Common myeloid progenitor, CD34-positive (primary cell): Measurements from ENCODE around the gene PSMA4.
"Not testable (repeated sequence)": the region's sequence is repeated elsewhere in the genome, so short reads cannot be mapped to it uniquely, and the experiment has no call there.

ENCODE experiments used
- CTCF ChIA-PET: fragments of 350-600 bp; sonication (Branson Sonifier 250); formaldehyde crosslinking; loops from one replicate; lab custom pipeline; 2021; ENCODE audit warnings: antibody characterized with exemption; lab: Charles Lee
- POLR2A ChIA-PET: fragments of 350-600 bp; sonication (Branson Sonifier 250); formaldehyde crosslinking; loops from one replicate; lab custom pipeline; 2021; ENCODE audit warnings: antibody characterized with exemption; lab: Charles Lee
- DNase-seq, 3 donors: peaks; one replicate each; pipeline versions ENCODE4 v3.0.0 to v3.0.0-alpha.2; 2013
- H3K27ac ChIP-seq, 2 experiments: 1 replicate in 1 of 2; 2 replicates in 1 of 2; pipeline ENCODE4 v1.7.0; 2013; ENCODE audit warnings: inconsistent platforms in 2 of 2, low read length in 2 of 2, mild to moderate bottlenecking in 2 of 2, low read depth in 1 of 2, moderate library complexity in 1 of 2; ENCODE audit not compliant: severe bottlenecking in 2 of 2, insufficient read depth in 1 of 2, poor library complexity in 1 of 2
- H3K27me3 ChIP-seq, 5 experiments: replicated peaks in 2 of 5; 1 replicate in 3 of 5; 2 replicates in 2 of 5; pipeline versions ENCODE4 v1.6.1 to v1.7.0; 2013; ENCODE audit warnings: low read length in 4 of 5, mild to moderate bottlenecking in 2 of 5, moderate library complexity in 2 of 5, inconsistent platforms in 1 of 5; ENCODE audit not compliant: insufficient read depth in 5 of 5, control insufficient read depth in 4 of 5
- H3K36me3 ChIP-seq, 4 experiments: 1 replicate in 2 of 4; 2 replicates in 2 of 4; pipeline versions ENCODE4 v1.6.1 to v1.7.0; 2013; ENCODE audit warnings: low read length in 3 of 4, control low read depth in 1 of 4, mild to moderate bottlenecking in 1 of 4; ENCODE audit not compliant: control insufficient read depth in 4 of 4, insufficient read depth in 4 of 4
- H3K4me1 ChIP-seq, 4 experiments: 1 replicate in 3 of 4; 2 replicates in 1 of 4; pipeline versions ENCODE4 v1.6.1 to v1.7.1; 2013; ENCODE audit warnings: low read length in 3 of 4, mild to moderate bottlenecking in 3 of 4, control low read depth in 1 of 4, inconsistent platforms in 1 of 4, moderate library complexity in 1 of 4; ENCODE audit not compliant: control insufficient read depth in 4 of 4, insufficient read depth in 4 of 4; ENCODE audit errors: control extremely low read depth in 1 of 4
- H3K4me3 ChIP-seq, 7 experiments: 1 replicate in 4 of 7; 2 replicates in 3 of 7; pipeline versions ENCODE4 v1.5.1 to v1.7.0; 2013; ENCODE audit warnings: mild to moderate bottlenecking in 7 of 7, low read length in 6 of 7, moderate library complexity in 6 of 7, inconsistent platforms in 2 of 7, low read depth in 2 of 7, control low read depth in 1 of 7; ENCODE audit not compliant: insufficient read depth in 4 of 7, control insufficient read depth in 1 of 7; ENCODE audit errors: extremely low read depth in 1 of 7
- H3K9me3 ChIP-seq, 5 experiments: 1 replicate in 4 of 5; 2 replicates in 1 of 5; pipeline versions ENCODE4 v1.6.1 to v1.7.1; 2013; ENCODE audit warnings: low read length in 4 of 5, mild to moderate bottlenecking in 2 of 5, inconsistent platforms in 1 of 5, low read depth in 1 of 5, moderate library complexity in 1 of 5; ENCODE audit not compliant: control insufficient read depth in 4 of 5, insufficient read depth in 2 of 5; ENCODE audit errors: control extremely low read depth in 1 of 5
- whole genome bisulfite sequencing: methylation state at CpG from one replicate; pipeline ENCODE4 v1.1.5; 2013; ENCODE audit not compliant: insufficient coverage; 5-methylcytosine and 5-hydroxymethylcytosine counted together

Gene PSMA4

DNA sequence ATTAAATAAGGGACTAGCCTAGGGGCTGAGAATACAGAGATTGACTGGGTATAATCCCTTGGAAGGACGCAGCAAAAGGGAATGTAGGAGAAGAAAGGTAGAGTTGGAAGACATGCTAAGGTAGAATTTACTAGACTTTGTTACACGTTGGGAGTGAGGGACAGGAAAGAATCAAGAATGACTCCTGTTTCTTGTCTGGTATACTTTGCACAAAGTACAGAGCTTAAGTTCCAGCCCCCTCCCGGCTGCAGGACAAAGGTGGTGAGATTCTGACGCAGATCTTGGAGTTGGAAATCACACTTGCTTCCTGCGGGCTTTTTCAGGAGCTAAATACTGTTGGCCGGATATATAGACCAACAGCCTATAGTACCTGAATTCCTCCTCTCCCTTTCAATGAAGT is 32.0 kb upstream of the PSMA4 start:
- Histone ChIP-seq H3K36me3 (no peaks in the 10 kb centered on the region), H3K27me3 (peaks cover 0 to 11% (median 8%) of the 10 kb centered on the region in 5 experiments), H3K4me3 (peak overlapping the region in 5 of 7 experiments; percentile 62 to 83 (median 78)), H3K9me3 (no peaks in the 10 kb centered on the region), H3K4me1 (peaks cover 0 to 17% (median 15%) of the 10 kb centered on the region in 4 experiments), H3K27ac (no peak overlapping the region)
- ChIA-PET POLR2A (no interaction called here), CTCF (interaction anchor here (0.9 to 1.3 kb wide), 2 partner anchors 11 to 32 kb away, joined by 3 read pairs; partner anchors contain the start of gene PSMA4)
- WGBS = 46% methylated on average over 2 of the region's 6 CpGs
- DNase-seq = no peak

DNA sequence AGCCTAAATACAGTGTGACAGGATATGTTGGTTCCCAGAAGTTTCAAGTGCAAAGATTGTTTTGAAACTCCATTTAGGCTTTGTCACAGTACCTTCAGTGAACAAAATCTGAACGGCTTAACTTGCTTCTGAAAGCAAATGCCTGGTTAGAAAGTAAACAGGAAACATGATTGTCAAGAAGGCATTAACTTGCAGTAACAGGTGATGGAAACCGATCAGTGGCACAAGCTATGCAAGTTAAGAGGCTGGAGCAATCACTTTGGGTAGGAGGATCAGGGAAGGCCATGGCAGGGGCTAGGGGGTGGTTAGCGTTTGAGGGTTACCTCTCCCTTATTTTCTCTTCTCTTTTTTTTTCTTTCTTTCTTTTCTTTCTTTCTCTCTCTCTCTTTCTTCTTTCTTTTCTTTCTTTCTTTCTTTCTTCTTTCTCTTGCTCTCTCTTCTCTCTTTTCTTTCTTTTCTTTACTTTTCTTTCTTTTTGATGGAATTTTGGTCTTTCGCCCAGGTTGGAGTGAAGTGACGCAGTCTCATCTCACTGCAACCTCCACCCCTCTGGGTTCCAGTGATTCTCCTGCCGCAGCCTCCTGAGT is 30.4 kb upstream of the PSMA4 start:
- no peak overlapping the region for H3K27ac ChIP-seq
- H3K36me3 ChIP-seq = no peaks in the 10 kb centered on the region
- H3K4me3 ChIP-seq = no peak overlapping the region
- peak in 1 of 3 donors; percentile 11 for DNase-seq
- H3K9me3 ChIP-seq = no peaks in the 10 kb centered on the region
- ChIA-PET CTCF (interaction anchor here (1.1 kb wide), 1 partner anchor 10 kb away, joined by 4 read pairs; no protein-coding TSS in a partner anchor), POLR2A (interaction anchor here (0.6 kb wide), 1 partner anchor 1559 kb away, joined by 3 read pairs; no protein-coding TSS in a partner anchor)
- H3K4me1 ChIP-seq = peaks cover 0 to 17% (median 15%) of the 10 kb centered on the region in 4 experiments
- 84% methylated on average over 3 of the region's 6 CpGs for WGBS
- H3K27me3 ChIP-seq = peaks cover 0 to 11% (median 8%) of the 10 kb centered on the region in 5 experiments

- H3K36me3 ChIP-seq, H3K9me3 ChIP-seq, DNase-seq, H3K4me3 ChIP-seq, H3K27me3 ChIP-seq, H3K27ac ChIP-seq, H3K4me1 ChIP-seq, CTCF ChIA-PET, POLR2A ChIA-PET: not testable (repeated sequence)
- no CpG with 5 or more reads among the region's 3 CpGs for WGBS
Measured at GRCh38 chr15:78520035-78520434, 20.2 kb upstream of the PSMA4 start.

GRCh38 chr15:78524230-78524629 is 16.0 kb upstream of the PSMA4 start:
- DNase-seq = no peak
- Histone ChIP-seq H3K4me1 (no peaks in the 10 kb centered on the region), H3K27me3 (no peaks in the 10 kb centered on the region), H3K9me3 (peaks cover 0 to 4% (median 0%) of the 10 kb centered on the region in 5 experiments), H3K4me3 (no peak overlapping the region), H3K27ac (no peak overlapping the region), H3K36me3 (no peaks in the 10 kb centered on the region)
- WGBS = 100% methylated on average over 4 of the region's 5 CpGs
- ChIA-PET POLR2A (no interaction called here), CTCF (no interaction called here)

- WGBS = 100% methylated on average over 1 of the region's 5 CpGs
- CTCF ChIA-PET = no interaction called here
Measured at GRCh38 chr15:78527325-78527724, 12.9 kb upstream of the PSMA4 start.

GRCh38 chr15:78533331-78533730 is 6.9 kb upstream of the PSMA4 start:
- H3K4me3 ChIP-seq = no peak overlapping the region
- no peaks in the 10 kb centered on the region for H3K9me3 ChIP-seq
- H3K36me3 ChIP-seq = no peaks in the 10 kb centered on the region
- no peak overlapping the region for H3K27ac ChIP-seq
- no peaks in the 10 kb centered on the region for H3K4me1 ChIP-seq
- ChIA-PET POLR2A (no interaction called here), CTCF (no interaction called here)
- DNase-seq = no peak
- WGBS = 92% methylated on average over 2 of the region's 2 CpGs
- H3K27me3 ChIP-seq = no peaks in the 10 kb centered on the region

More at GRCh38 chr15:78527325-78527724, 12.9 kb upstream of the PSMA4 start:
- Histone ChIP-seq H3K9me3 (peaks cover 0 to 4% (median 0%) of the 10 kb centered on the region in 5 experiments), H3K27me3 (no peaks in the 10 kb centered on the region), H3K27ac (no peak overlapping the region), H3K4me1 (no peaks in the 10 kb centered on the region), H3K4me3 (no peak overlapping the region), H3K36me3 (no peaks in the 10 kb centered on the region)
- POLR2A ChIA-PET = no interaction called here
- DNase-seq = no peak

DNA sequence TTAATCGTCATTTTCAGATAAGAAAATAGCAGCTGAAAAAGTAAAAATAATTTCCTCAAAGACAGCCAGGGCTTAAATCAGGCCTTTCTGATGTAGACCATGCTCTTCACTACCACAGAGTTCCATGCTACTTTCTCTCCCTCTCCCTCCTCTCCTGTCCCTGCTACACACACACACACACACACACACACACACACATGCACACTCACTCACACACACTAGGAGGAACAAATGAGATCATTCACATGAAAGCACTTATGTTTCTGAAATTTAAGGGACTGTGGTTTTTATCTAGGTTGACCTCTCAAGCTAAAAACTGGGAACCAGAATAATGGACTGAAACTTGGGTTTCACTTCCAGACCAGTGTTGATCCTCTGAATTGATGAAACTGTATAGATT is 4.1 kb upstream of the PSMA4 start:
- ChIA-PET POLR2A (no interaction called here), CTCF (interaction anchor here (0.7 kb wide), 1 partner anchor 73 kb away, joined by 3 read pairs; no protein-coding TSS in a partner anchor)
- H3K9me3 ChIP-seq = no peaks in the 10 kb centered on the region
- H3K27me3 ChIP-seq = no peaks in the 10 kb centered on the region
- H3K4me1 ChIP-seq = peaks cover 3 to 7% (median 4%) of the 10 kb centered on the region in 4 experiments
- H3K27ac ChIP-seq = no peak overlapping the region
- WGBS = no CpG with 5 or more reads among the region's 1 CpG
- no peaks in the 10 kb centered on the region for H3K36me3 ChIP-seq
- H3K4me3 ChIP-seq = no peak overlapping the region
- peak in 1 of 3 donors; percentile 2 for DNase-seq
